OCI-LY7 (cell line): ENCODE results near the gene SART1. TPM values are rescaled to one million over a fixed set of nuclear protein-coding genes. Genes with fewer than 3 reads are reported as not detected.

Experiments used
- BruUV-seq: library from RNA; stranded (reverse); fragments of 400-500 nt; replicated peaks from 2 replicates; lab custom pipeline; 2021; lab: Mats Ljungman, UMichigan
- CTCF ChIA-PET: fragments of 300-600 bp; sonication (Branson Sonifier 250); formaldehyde crosslinking; loops from one replicate; lab custom pipeline; 2022; ENCODE audit warnings: antibody characterized with exemption; ENCODE audit not compliant: unreplicated experiment; lab: Charles Lee
- POLR2A ChIA-PET: fragments of 300-600 bp; sonication (Branson Sonifier 250); formaldehyde crosslinking; loops from one replicate; lab custom pipeline; 2022; ENCODE audit warnings: antibody characterized with exemption; lab: Charles Lee
- DNase-seq: peaks from one replicate; pipeline ENCODE4 v3.0.0-alpha.2; 2015; ENCODE audit warnings: low spot score
- H2AFZ ChIP-seq: fragments of 200-600 bp; sonication (generic), shearing (Covaris generic); 2 replicates; pipeline ENCODE4 v1.6.1; 2014; ENCODE audit warnings: mild to moderate bottlenecking, antibody characterized with exemption, low read length, moderate library complexity
- H3K27ac ChIP-seq: fragments of 200-600 bp; sonication (generic); 2 replicates; pipeline ENCODE4 v1.5.1; 2014; ENCODE audit warnings: mixed run types, low read depth, mild to moderate bottlenecking, moderate library complexity, low read length, inconsistent platforms; ENCODE audit not compliant: poor library complexity, severe bottlenecking
- H3K36me3 ChIP-seq: fragments of 200-600 bp; sonication (generic); 2 replicates; pipeline ENCODE4 v1.6.1; 2014; ENCODE audit warnings: mild to moderate bottlenecking, antibody characterized with exemption, low read length, moderate library complexity, mixed read lengths; ENCODE audit not compliant: insufficient read depth
- H3K4me1 ChIP-seq: fragments of 200-600 bp; sonication (generic); 2 replicates; pipeline ENCODE4 v1.5.1; 2014; ENCODE audit warnings: mild to moderate bottlenecking, low read length; ENCODE audit not compliant: insufficient read depth, poor library complexity, severe bottlenecking
- H3K4me2 ChIP-seq: fragments of 200-600 bp; sonication (generic); 2 replicates; pipeline ENCODE4 v1.6.1; 2014; ENCODE audit warnings: mild to moderate bottlenecking, low read length
- H3K4me3 ChIP-seq: fragments of 200-600 bp; sonication (generic); 2 replicates; pipeline ENCODE4 v1.5.1; 2014; ENCODE audit warnings: mild to moderate bottlenecking, low read depth, low read length; ENCODE audit not compliant: poor library complexity, severe bottlenecking
- H3K79me2 ChIP-seq: fragments of 200-600 bp; sonication (generic); 2 replicates; pipeline ENCODE4 v1.6.1; 2016; ENCODE audit warnings: low read depth, mild to moderate bottlenecking, low read length, moderate library complexity, mixed read lengths; ENCODE audit not compliant: insufficient read depth
- H3K9me2 ChIP-seq: fragments of 200-600 bp; sonication (generic); 2 replicates; pipeline ENCODE4 v1.6.1; 2016; ENCODE audit warnings: mild to moderate bottlenecking, low read length, mixed read lengths; ENCODE audit not compliant: insufficient read depth
- H3K9me3 ChIP-seq: fragments of 200-600 bp; sonication (generic); 2 replicates; pipeline ENCODE4 v1.6.1; 2014; ENCODE audit warnings: mild to moderate bottlenecking, mixed run types, low read length, mixed read lengths
- H4K20me1 ChIP-seq: fragments of 200-600 bp; sonication (generic); 2 replicates; pipeline ENCODE4 v1.6.1; 2014; ENCODE audit warnings: mild to moderate bottlenecking, antibody characterized with exemption, low read length, moderate library complexity, mixed read lengths; ENCODE audit not compliant: insufficient read depth
- CTCF ChIP-seq: fragments of 200-600 bp; sonication (generic); conservative IDR thresholded peaks from 2 replicates; pipeline ENCODE4 v1.5.1; 2014; ENCODE audit warnings: mild to moderate bottlenecking, antibody characterized with exemption, low read length, moderate library complexity, mixed read lengths
- EZH2phosphoT487 ChIP-seq: fragments of 200-600 bp; sonication (generic); IDR thresholded peaks from 2 replicates; pipeline ENCODE4 v1.6.1; 2018; ENCODE audit warnings: low read depth, borderline replicate concordance, mild to moderate bottlenecking, mixed run types, antibody characterized with exemption, low read length, moderate library complexity, mixed read lengths
- intact Hi-C: fragments of 100-400 bp; cut with micrococcal nuclease; formaldehyde crosslinking; loops from one replicate; pipeline ENCODE4 v1.10.0; 2022; ENCODE audit not compliant: unreplicated experiment
- total RNA-seq, 2 experiments: library from RNA; depleted of rRNA in 1 of 2; stranded (reverse); fragments of >200 nt in 1 of 2; shearing (Covaris generic) in 1 of 2; gene quantifications; 2 replicates each; pipeline ENCODE4 v1.2.3, GENCODE V29; 2014 to 2022

SART1 gene
- total RNA-seq, 2 experiments from 2014 or later: 50.4 to 55.5 TPM

- no peak overlapping the region for H3K4me2 ChIP-seq
- TF ChIP-seq EZH2phosphoT487 (no peak), CTCF (no peak)
- no peaks in the 10 kb centered on the region for H3K9me2 ChIP-seq
- H3K4me3 ChIP-seq: no peak overlapping the region
- no peak for DNase-seq
- peaks cover 65% of the 10 kb centered on the region for H3K36me3 ChIP-seq
- CTCF ChIA-PET: no interaction called here
- intact Hi-C loops: no loop called here
- TSS peak; percentile 77 for BruUV-seq
- no peak overlapping the region for H3K27ac ChIP-seq
- H3K79me2 ChIP-seq: peaks cover 24% of the 10 kb centered on the region
- H2AFZ ChIP-seq: no peak overlapping the region
- peaks cover 7% of the 10 kb centered on the region; the same call in 1 of the 2 replicates for H4K20me1 ChIP-seq
- peaks cover 11% of the 10 kb centered on the region for H3K4me1 ChIP-seq
- H3K9me3 ChIP-seq: no peaks in the 10 kb centered on the region
- POLR2A ChIA-PET: no interaction called here
These were observed 4.6 kb downstream of the SART1 start for GRCh38 chr11:65965986-65966762.

- no peak for DNase-seq
- Histone ChIP-seq H3K27ac (no peak overlapping the region), H3K4me3 (no peak overlapping the region), H3K9me3 (no peaks in the 10 kb centered on the region), H3K9me2 (no peaks in the 10 kb centered on the region), H2AFZ (no peak overlapping the region), H4K20me1 (peaks cover 3% of the 10 kb centered on the region; the same call in 1 of the 2 replicates), H3K79me2 (peaks cover 18% of the 10 kb centered on the region), H3K36me3 (peaks cover 74% of the 10 kb centered on the region), H3K4me1 (peaks cover 9% of the 10 kb centered on the region), H3K4me2 (no peak overlapping the region)
- no peak for TF ChIP-seq EZH2phosphoT487
- TF ChIP-seq CTCF: no peak
- no TSS peak for BruUV-seq
- ChIA-PET CTCF (no interaction called here), POLR2A (interaction anchor here (0.6 kb wide), 1 partner anchor 32 kb away, joined by 3 read pairs; no protein-coding TSS in a partner anchor)
- intact Hi-C loops: no loop called here
These were observed 5.9 kb downstream of the SART1 start for GRCh38 chr11:65967329-65967934.
